SK-N-SH (cell line): ENCODE data around the gene FBXO4.

Source experiments
- CTCF ChIP-seq: fragments of 200-600 bp; sonication (generic); IDR thresholded peaks from 2 replicates; pipeline ENCODE4 v1.6.1; 2017; ENCODE audit warnings: antibody characterized with exemption, mild to moderate bottlenecking, moderate library complexity
- POLR2AphosphoS5 ChIP-seq: IDR thresholded peaks from 2 replicates; pipeline ENCODE4 v1.6.1; 2012; ENCODE audit warnings: low read depth, low read length
- RAD21 ChIP-seq: IDR thresholded peaks from 2 replicates; pipeline ENCODE4 v1.6.1; 2012; ENCODE audit warnings: mild to moderate bottlenecking, low read length
- RFX5 ChIP-seq: IDR thresholded peaks from 2 replicates; pipeline ENCODE4 v1.6.1; 2012; ENCODE audit warnings: mild to moderate bottlenecking, improper control_type of control experiment, low read length
- RXRA ChIP-seq: IDR thresholded peaks from 2 replicates; pipeline ENCODE4 v1.4.0; 2012; ENCODE audit warnings: low read depth, mild to moderate bottlenecking, borderline replicate concordance
- SIN3A ChIP-seq: IDR thresholded peaks from 2 replicates; pipeline ENCODE4 v1.6.1; 2012; ENCODE audit warnings: low read depth, mild to moderate bottlenecking, low read length, moderate library complexity, borderline replicate concordance
- TF ChIP-seq, protein P1 (sequence below): fragments of 150-350 bp; IDR thresholded peaks from 2 replicates; pipeline ENCODE4 v1.6.1; 2017; ENCODE audit warnings: antibody characterized with exemption, low read length, low read depth, borderline replicate concordance
- TF ChIP-seq, protein P2 (sequence below): IDR thresholded peaks from 2 replicates; pipeline ENCODE4; 2012

- TF ChIP-seq, protein P1, sequence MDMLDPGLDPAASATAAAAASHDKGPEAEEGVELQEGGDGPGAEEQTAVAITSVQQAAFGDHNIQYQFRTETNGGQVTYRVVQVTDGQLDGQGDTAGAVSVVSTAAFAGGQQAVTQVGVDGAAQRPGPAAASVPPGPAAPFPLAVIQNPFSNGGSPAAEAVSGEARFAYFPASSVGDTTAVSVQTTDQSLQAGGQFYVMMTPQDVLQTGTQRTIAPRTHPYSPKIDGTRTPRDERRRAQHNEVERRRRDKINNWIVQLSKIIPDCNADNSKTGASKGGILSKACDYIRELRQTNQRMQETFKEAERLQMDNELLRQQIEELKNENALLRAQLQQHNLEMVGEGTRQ: no peak
- TF ChIP-seq POLR2AphosphoS5: no peak
- TF ChIP-seq CTCF: no peak
- no peak for TF ChIP-seq RAD21
- no peak for TF ChIP-seq RFX5
- TF ChIP-seq RXRA: no peak
- TF ChIP-seq, protein P2, sequence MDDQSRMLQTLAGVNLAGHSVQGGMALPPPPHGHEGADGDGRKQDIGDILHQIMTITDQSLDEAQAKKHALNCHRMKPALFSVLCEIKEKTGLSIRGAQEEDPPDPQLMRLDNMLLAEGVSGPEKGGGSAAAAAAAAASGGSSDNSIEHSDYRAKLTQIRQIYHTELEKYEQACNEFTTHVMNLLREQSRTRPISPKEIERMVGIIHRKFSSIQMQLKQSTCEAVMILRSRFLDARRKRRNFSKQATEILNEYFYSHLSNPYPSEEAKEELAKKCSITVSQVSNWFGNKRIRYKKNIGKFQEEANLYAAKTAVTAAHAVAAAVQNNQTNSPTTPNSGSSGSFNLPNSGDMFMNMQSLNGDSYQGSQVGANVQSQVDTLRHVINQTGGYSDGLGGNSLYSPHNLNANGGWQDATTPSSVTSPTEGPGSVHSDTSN: no peak
- TF ChIP-seq SIN3A: no peak
These were observed 472 bp downstream of the FBXO4 start for GRCh38 chr5:41925555-41925951.
